H9 (cell line): ENCODE results near the gene RHBDD2. TPM values are rescaled to one million over a fixed set of nuclear protein-coding genes. Genes with fewer than 3 reads are reported as not detected.

Experiments used
- DNase-seq: peaks from one replicate; pipeline ENCODE4 v3.0.0-alpha.2; 2017
- H2AFZ ChIP-seq: one replicate; pipeline ENCODE4 v1.6.1; 2013; ENCODE audit warnings: mild to moderate bottlenecking, low read length, control low read depth, moderate library complexity
- H2AK5ac ChIP-seq: 2 replicates; pipeline ENCODE4 v1.6.1; 2013; ENCODE audit warnings: low read length, control low read depth, mixed read lengths; ENCODE audit not compliant: insufficient read length
- H2BK120ac ChIP-seq: one replicate; pipeline ENCODE4 v1.6.1; 2013; ENCODE audit warnings: low read depth, mild to moderate bottlenecking, low read length, control low read depth, inconsistent platforms; ENCODE audit not compliant: poor library complexity, severe bottlenecking
- H2BK12ac ChIP-seq: 2 replicates; pipeline ENCODE4 v1.6.1; 2013; ENCODE audit warnings: low read length, control low read depth, mixed read lengths, low read depth; ENCODE audit not compliant: insufficient read length
- H2BK15ac ChIP-seq: 2 replicates; pipeline ENCODE4 v1.6.1; 2013; ENCODE audit warnings: low read depth, low read length, control low read depth
- H2BK20ac ChIP-seq: one replicate; pipeline ENCODE4 v1.6.1; 2013; ENCODE audit warnings: low read depth, mild to moderate bottlenecking, low read length, control low read depth, inconsistent platforms; ENCODE audit not compliant: poor library complexity, severe bottlenecking
- H2BK5ac ChIP-seq: 2 replicates; pipeline ENCODE4 v1.6.1; 2013; ENCODE audit warnings: low read length, control low read depth, mixed read lengths; ENCODE audit not compliant: insufficient read length
- H3K14ac ChIP-seq: 2 replicates; pipeline ENCODE4 v1.6.1; 2013; ENCODE audit warnings: low read length, control low read depth; ENCODE audit not compliant: insufficient read depth
- H3K18ac ChIP-seq: 2 replicates; pipeline ENCODE4 v1.6.1; 2013; ENCODE audit warnings: low read depth, mild to moderate bottlenecking, mixed read lengths, low read length, control low read depth; ENCODE audit not compliant: insufficient read length
- H3K23ac ChIP-seq: 2 replicates; pipeline ENCODE4 v1.6.1; 2013; ENCODE audit warnings: low read length, control low read depth, mixed read lengths, low read depth; ENCODE audit not compliant: insufficient read length
- H3K23me2 ChIP-seq: 2 replicates; pipeline ENCODE4 v1.6.1; 2013; ENCODE audit warnings: low read depth, mild to moderate bottlenecking, mixed read lengths, low read length, control low read depth; ENCODE audit not compliant: insufficient read length, poor library complexity, severe bottlenecking
- H3K27ac ChIP-seq: 2 replicates; pipeline ENCODE4 v1.5.1; 2013; ENCODE audit warnings: low read length, control low read depth, mixed read lengths, low read depth; ENCODE audit not compliant: insufficient read length
- H3K27me3 ChIP-seq: 2 replicates; pipeline ENCODE4 v1.6.1; 2013; ENCODE audit warnings: low read length, control low read depth, inconsistent platforms; ENCODE audit not compliant: insufficient read depth
- H3K4ac ChIP-seq: 2 replicates; pipeline ENCODE4 v1.6.1; 2013; ENCODE audit warnings: low read depth, mild to moderate bottlenecking, control low read depth, inconsistent platforms, low read length, moderate library complexity
- H3K4me1 ChIP-seq: 2 replicates; pipeline ENCODE4 v1.6.1; 2013; ENCODE audit warnings: low read length, control low read depth, inconsistent platforms; ENCODE audit not compliant: insufficient read depth
- H3K4me2 ChIP-seq: 2 replicates; pipeline ENCODE4 v1.6.1; 2013; ENCODE audit warnings: low read length, control low read depth, mixed read lengths; ENCODE audit not compliant: insufficient read length, insufficient read depth
- H3K56ac ChIP-seq: 2 replicates; pipeline ENCODE4 v1.6.1; 2013; ENCODE audit warnings: low read depth, mild to moderate bottlenecking, mixed read lengths, low read length, control low read depth; ENCODE audit not compliant: insufficient read length
- H3K79me1 ChIP-seq: 2 replicates; pipeline ENCODE4 v1.6.1; 2013; ENCODE audit warnings: low read depth, mild to moderate bottlenecking, moderate library complexity, low read length, control low read depth, inconsistent platforms; ENCODE audit not compliant: insufficient read depth, poor library complexity, severe bottlenecking
- H3K79me2 ChIP-seq: 2 replicates; pipeline ENCODE4 v1.6.1; 2013; ENCODE audit warnings: low read length, control low read depth, inconsistent platforms; ENCODE audit not compliant: insufficient read depth
- H3K9ac ChIP-seq: 2 replicates; pipeline ENCODE4 v1.6.1; 2013; ENCODE audit warnings: low read length, control low read depth, mixed read lengths; ENCODE audit not compliant: insufficient read length; ENCODE audit errors: extremely low read depth
- H3K9me3 ChIP-seq: one replicate; pipeline ENCODE4 v1.6.1; 2013; ENCODE audit warnings: low read depth, low read length, inconsistent platforms; ENCODE audit not compliant: control insufficient read depth
- H3T11ph ChIP-seq: one replicate; pipeline ENCODE4 v1.6.1; 2013; ENCODE audit warnings: mild to moderate bottlenecking, low read length, control low read depth, inconsistent platforms
- H4K20me1 ChIP-seq: one replicate; pipeline ENCODE4 v1.6.1; 2013; ENCODE audit not compliant: control insufficient read depth, insufficient read length, insufficient read depth
- H4K5ac ChIP-seq: 2 replicates; pipeline ENCODE4 v1.6.1; 2013; ENCODE audit warnings: low read depth, mild to moderate bottlenecking, mixed read lengths, low read length, control low read depth; ENCODE audit not compliant: insufficient read length
- H4K8ac ChIP-seq: replicated peaks from 2 replicates; pipeline ENCODE4 v1.6.1; 2013; ENCODE audit warnings: low read length, control low read depth, mixed read lengths, low read depth; ENCODE audit not compliant: insufficient read length
- H4K91ac ChIP-seq: 2 replicates; pipeline ENCODE4 v1.6.1; 2013; ENCODE audit warnings: low read depth, mild to moderate bottlenecking, moderate library complexity, mixed read lengths, low read length, control low read depth; ENCODE audit not compliant: insufficient read length
- H3K27ac Mint-ChIP-seq, 3 experiments: 2 replicates in 2 of 3; 3 replicates in 1 of 3; pipeline ENCODE4 v1.8.0; 2020 to 2021; ENCODE audit warnings: mixed read lengths in 3 of 3, mild to moderate bottlenecking in 1 of 3, moderate library complexity in 1 of 3
- H3K27me3 Mint-ChIP-seq: 2 replicates; pipeline ENCODE4 v1.8.0; 2021; ENCODE audit warnings: low read depth, mild to moderate bottlenecking, moderate library complexity, mixed read lengths
- H3K36me3 Mint-ChIP-seq, 3 experiments: 2 replicates in 2 of 3; 3 replicates in 1 of 3; pipeline ENCODE4 v1.8.0; 2020 to 2021; ENCODE audit warnings: low read depth in 3 of 3, mixed read lengths in 3 of 3; ENCODE audit not compliant: insufficient read depth in 1 of 3
- H3K4me1 Mint-ChIP-seq, 2 experiments: 2 replicates each; pipeline ENCODE4 v1.8.0; 2020; ENCODE audit warnings: mixed read lengths in 2 of 2
- H3K4me3 Mint-ChIP-seq, 2 experiments: 2 replicates in 1 of 2; 3 replicates in 1 of 2; pipeline ENCODE4 v1.8.0; 2020 to 2021; ENCODE audit warnings: mild to moderate bottlenecking in 2 of 2, mixed read lengths in 2 of 2, moderate library complexity in 1 of 2
- H3K9me3 Mint-ChIP-seq, 2 experiments: 2 replicates in 1 of 2; 3 replicates in 1 of 2; pipeline ENCODE4 v1.8.0; 2020; ENCODE audit warnings: mild to moderate bottlenecking in 2 of 2, mixed read lengths in 2 of 2, moderate library complexity in 1 of 2
- WGBS: extraction: QIAGEN DNeasy Blood & Tissue Kit; methylation state at CpG from one replicate; pipeline ENCODE4 v1.1.7; 2013; ENCODE audit warnings: missing lambda C conversion rate, low lambda C conversion rate, mixed read lengths; ENCODE audit not compliant: insufficient read length; ENCODE audit errors: extremely low coverage; 5-methylcytosine and 5-hydroxymethylcytosine counted together
- total RNA-seq: library from RNA; stranded (reverse); gene quantifications from 2 replicates; pipeline ENCODE4 v1.2.1, GENCODE V29; 2021
- TF ChIP-seq, protein P1 (sequence below): fragments of 200-600 bp; sonication (generic); conservative IDR thresholded peaks from 3 replicates; pipeline ENCODE4 v1.8.0; 2021; ENCODE audit warnings: antibody characterized with exemption, mild to moderate bottlenecking

RHBDD2 gene
- total RNA-seq, 1 experiment from 2014 or later: 30.0 TPM

DNA sequence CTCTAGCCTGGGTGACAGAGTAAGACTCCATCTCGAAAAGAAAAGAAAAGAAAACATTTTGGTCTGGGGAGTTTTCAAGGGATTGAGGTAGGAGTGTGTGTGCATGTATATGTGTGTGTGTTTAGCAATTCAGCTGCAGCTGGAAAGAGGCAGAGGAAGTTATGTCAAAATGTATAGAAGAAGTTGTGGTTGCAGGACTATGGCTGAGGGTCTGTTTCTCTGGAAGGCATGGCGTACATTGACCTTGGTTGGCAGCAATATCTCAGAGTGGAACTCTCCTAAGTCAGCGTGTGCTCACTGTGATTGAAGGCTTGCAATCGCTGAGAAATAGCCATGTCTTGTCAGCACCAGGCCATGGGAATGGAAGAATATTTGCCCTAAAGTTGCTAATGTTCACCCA lies 28.6 kb upstream of the RHBDD2 start:
- no peaks in the 10 kb centered on the region for H3K23me2 ChIP-seq
- no peaks in the 10 kb centered on the region; a peak in 1 of 7 replicates for H3K36me3 Mint-ChIP-seq
- H3K27me3 ChIP-seq: no peaks in the 10 kb centered on the region
- no peak overlapping the region for H4K91ac ChIP-seq
- H3K4me2 ChIP-seq: no peak overlapping the region
- no peak overlapping the region for H3K56ac ChIP-seq
- H2BK5ac ChIP-seq: no peak overlapping the region
- no peak overlapping the region for H3K9ac ChIP-seq
- no peak overlapping the region for H3K18ac ChIP-seq
- no peak overlapping the region for H3K4me3 Mint-ChIP-seq
- H3K27ac Mint-ChIP-seq: no peak overlapping the region
- WGBS: no CpG with 5 or more reads among the region's 4 CpGs
- no peak overlapping the region for H3K4ac ChIP-seq
- H3K14ac ChIP-seq: no peak overlapping the region
- no peak overlapping the region for H2BK120ac ChIP-seq
- no peak overlapping the region for H2AK5ac ChIP-seq
- TF ChIP-seq, protein P1, sequence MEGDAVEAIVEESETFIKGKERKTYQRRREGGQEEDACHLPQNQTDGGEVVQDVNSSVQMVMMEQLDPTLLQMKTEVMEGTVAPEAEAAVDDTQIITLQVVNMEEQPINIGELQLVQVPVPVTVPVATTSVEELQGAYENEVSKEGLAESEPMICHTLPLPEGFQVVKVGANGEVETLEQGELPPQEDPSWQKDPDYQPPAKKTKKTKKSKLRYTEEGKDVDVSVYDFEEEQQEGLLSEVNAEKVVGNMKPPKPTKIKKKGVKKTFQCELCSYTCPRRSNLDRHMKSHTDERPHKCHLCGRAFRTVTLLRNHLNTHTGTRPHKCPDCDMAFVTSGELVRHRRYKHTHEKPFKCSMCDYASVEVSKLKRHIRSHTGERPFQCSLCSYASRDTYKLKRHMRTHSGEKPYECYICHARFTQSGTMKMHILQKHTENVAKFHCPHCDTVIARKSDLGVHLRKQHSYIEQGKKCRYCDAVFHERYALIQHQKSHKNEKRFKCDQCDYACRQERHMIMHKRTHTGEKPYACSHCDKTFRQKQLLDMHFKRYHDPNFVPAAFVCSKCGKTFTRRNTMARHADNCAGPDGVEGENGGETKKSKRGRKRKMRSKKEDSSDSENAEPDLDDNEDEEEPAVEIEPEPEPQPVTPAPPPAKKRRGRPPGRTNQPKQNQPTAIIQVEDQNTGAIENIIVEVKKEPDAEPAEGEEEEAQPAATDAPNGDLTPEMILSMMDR: no peak
- H4K5ac ChIP-seq: no peak overlapping the region
- no peaks in the 10 kb centered on the region for H3K79me1 ChIP-seq
- no peaks in the 10 kb centered on the region for H3K4me1 Mint-ChIP-seq
- no peak for DNase-seq
- no peak overlapping the region for H3T11ph ChIP-seq
- no peaks in the 10 kb centered on the region for H3K4me1 ChIP-seq
- H3K9me3 ChIP-seq: no peaks in the 10 kb centered on the region
- no peak overlapping the region for H2BK12ac ChIP-seq
- no peaks in the 10 kb centered on the region; a peak in 1 of 5 replicates for H3K9me3 Mint-ChIP-seq
- peaks cover 2% of the 10 kb centered on the region; the same call in 1 of the 2 replicates for H3K27me3 Mint-ChIP-seq
- no peaks in the 10 kb centered on the region for H4K20me1 ChIP-seq
- no peak overlapping the region for H2BK15ac ChIP-seq
- no peak overlapping the region for H4K8ac ChIP-seq
- no peak overlapping the region for H2AFZ ChIP-seq
- no peak overlapping the region for H3K23ac ChIP-seq
- H3K27ac ChIP-seq: no peak overlapping the region
- H2BK20ac ChIP-seq: no peak overlapping the region
- H3K79me2 ChIP-seq: no peaks in the 10 kb centered on the region
